Measurements from ENCODE around the gene COL21A1.

GRCh38 chr6:56188429-56188828 lies 59.0 kb downstream of the COL21A1 start:
- no peak for TF ChIP-seq ZNF24 (tag by site-specific recombination; IDR thresholded peaks at IDR 0.05)
- TF ChIP-seq YY1 (tag by site-specific recombination; IDR thresholded peaks at IDR 0.05) = no peak
- TF ChIP-seq, protein P1, sequence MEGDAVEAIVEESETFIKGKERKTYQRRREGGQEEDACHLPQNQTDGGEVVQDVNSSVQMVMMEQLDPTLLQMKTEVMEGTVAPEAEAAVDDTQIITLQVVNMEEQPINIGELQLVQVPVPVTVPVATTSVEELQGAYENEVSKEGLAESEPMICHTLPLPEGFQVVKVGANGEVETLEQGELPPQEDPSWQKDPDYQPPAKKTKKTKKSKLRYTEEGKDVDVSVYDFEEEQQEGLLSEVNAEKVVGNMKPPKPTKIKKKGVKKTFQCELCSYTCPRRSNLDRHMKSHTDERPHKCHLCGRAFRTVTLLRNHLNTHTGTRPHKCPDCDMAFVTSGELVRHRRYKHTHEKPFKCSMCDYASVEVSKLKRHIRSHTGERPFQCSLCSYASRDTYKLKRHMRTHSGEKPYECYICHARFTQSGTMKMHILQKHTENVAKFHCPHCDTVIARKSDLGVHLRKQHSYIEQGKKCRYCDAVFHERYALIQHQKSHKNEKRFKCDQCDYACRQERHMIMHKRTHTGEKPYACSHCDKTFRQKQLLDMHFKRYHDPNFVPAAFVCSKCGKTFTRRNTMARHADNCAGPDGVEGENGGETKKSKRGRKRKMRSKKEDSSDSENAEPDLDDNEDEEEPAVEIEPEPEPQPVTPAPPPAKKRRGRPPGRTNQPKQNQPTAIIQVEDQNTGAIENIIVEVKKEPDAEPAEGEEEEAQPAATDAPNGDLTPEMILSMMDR (tag by site-specific recombination; IDR thresholded peaks at IDR 0.05) = no peak
- no peak for TF ChIP-seq KLF16 (tag by site-specific recombination; IDR thresholded peaks at IDR 0.05)
- TF ChIP-seq ZNF341 (tag by site-specific recombination; IDR thresholded peaks at IDR 0.05; ENCODE audit: low read depth) = no peak
- TF ChIP-seq ZNF366 (tag by site-specific recombination; conservative IDR thresholded peaks at IDR 0.05) = no peak
- TF ChIP-seq, protein P2, sequence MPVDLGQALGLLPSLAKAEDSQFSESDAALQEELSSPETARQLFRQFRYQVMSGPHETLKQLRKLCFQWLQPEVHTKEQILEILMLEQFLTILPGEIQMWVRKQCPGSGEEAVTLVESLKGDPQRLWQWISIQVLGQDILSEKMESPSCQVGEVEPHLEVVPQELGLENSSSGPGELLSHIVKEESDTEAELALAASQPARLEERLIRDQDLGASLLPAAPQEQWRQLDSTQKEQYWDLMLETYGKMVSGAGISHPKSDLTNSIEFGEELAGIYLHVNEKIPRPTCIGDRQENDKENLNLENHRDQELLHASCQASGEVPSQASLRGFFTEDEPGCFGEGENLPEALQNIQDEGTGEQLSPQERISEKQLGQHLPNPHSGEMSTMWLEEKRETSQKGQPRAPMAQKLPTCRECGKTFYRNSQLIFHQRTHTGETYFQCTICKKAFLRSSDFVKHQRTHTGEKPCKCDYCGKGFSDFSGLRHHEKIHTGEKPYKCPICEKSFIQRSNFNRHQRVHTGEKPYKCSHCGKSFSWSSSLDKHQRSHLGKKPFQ (tag by site-specific recombination; IDR thresholded peaks at IDR 0.05) = no peak
- no peak for TF ChIP-seq ZNF501 (tag by site-specific recombination; IDR thresholded peaks at IDR 0.05)
- TF ChIP-seq ZNF830 (tag by site-specific recombination; IDR thresholded peaks at IDR 0.05; ENCODE audit: low read depth) = no peak

Measured in HEK293 (cell line).